Right lobe of liver (tissue), 4 donors: ENCODE measurements around the gene NCAPG.

Source experiments
- POLR2A ChIP-seq: fragments of 450-650 bp; IDR thresholded peaks from one replicate; pipeline ENCODE4 v1.6.1; 2017; ENCODE audit warnings: antibody characterized with exemption, mild to moderate bottlenecking
- TF ChIP-seq, protein P1 (sequence below), 4 donors: fragments of 200-600 bp in 3 of 4; fragments of 450-650 bp in 1 of 4; IDR thresholded peaks; one replicate each; pipeline versions ENCODE4 v1.5.1 to v1.8.0; 2016 to 2022; ENCODE audit warnings: antibody characterized with exemption in 4 of 4, mild to moderate bottlenecking in 2 of 4
- donor health status: DM: no; HTN: no; CAD: no.
- donor health status: DM: no; HTN: no; CAD: no.
- donor health status: DM: no; HTN: yes; CAD: no.

DNA sequence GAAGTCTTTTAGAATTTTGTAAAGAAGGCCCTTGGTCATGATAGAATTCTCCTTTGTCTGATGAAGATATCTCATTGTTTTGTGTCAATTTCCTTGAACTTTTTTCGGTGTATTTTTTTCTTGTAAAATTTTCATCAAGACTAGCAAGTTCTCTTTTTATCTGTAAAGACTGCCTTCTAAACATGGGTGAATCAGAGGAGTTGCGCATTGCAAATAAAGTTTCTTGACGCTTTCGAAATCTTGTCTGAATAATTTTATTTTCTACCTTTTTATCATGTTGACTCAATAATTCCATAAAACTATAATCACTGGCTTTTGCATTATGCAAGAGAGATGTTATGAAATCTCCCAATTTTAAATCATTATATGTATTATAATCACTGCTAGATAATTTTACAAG, 66.2 kb downstream of the NCAPG start:
- TF ChIP-seq, protein P1, sequence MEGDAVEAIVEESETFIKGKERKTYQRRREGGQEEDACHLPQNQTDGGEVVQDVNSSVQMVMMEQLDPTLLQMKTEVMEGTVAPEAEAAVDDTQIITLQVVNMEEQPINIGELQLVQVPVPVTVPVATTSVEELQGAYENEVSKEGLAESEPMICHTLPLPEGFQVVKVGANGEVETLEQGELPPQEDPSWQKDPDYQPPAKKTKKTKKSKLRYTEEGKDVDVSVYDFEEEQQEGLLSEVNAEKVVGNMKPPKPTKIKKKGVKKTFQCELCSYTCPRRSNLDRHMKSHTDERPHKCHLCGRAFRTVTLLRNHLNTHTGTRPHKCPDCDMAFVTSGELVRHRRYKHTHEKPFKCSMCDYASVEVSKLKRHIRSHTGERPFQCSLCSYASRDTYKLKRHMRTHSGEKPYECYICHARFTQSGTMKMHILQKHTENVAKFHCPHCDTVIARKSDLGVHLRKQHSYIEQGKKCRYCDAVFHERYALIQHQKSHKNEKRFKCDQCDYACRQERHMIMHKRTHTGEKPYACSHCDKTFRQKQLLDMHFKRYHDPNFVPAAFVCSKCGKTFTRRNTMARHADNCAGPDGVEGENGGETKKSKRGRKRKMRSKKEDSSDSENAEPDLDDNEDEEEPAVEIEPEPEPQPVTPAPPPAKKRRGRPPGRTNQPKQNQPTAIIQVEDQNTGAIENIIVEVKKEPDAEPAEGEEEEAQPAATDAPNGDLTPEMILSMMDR (IDR thresholded peaks at IDR 0.05): no peak
- TF ChIP-seq POLR2A: no peak
